Activated CD4-positive, alpha-beta memory T cell treated with anti-CD3 and anti-CD28 coated beads for 36 hours (primary cell): ENCODE measurements around the gene GORAB. TPM values are rescaled to one million over a fixed set of nuclear protein-coding genes. Genes with fewer than 3 reads are reported as not detected.
A peak's percentile ranks its signal among the peaks of the same experiment; 100 is the strongest.

Experiments
- CTCF ChIA-PET: fragments of 350-600 bp; sonication (Branson Sonifier 250); formaldehyde crosslinking; loops from one replicate; lab custom pipeline; 2021; ENCODE audit warnings: antibody characterized with exemption, inconsistent platforms; lab: Charles Lee
- POLR2A ChIA-PET: fragments of 350-600 bp; sonication (Branson Sonifier 250); formaldehyde crosslinking; loops from one replicate; lab custom pipeline; 2021; ENCODE audit warnings: antibody characterized with exemption; lab: Charles Lee
- DNase-seq: peaks from one replicate; pipeline ENCODE4 v3.0.0-alpha.2; 2020
- H3K27ac Mint-ChIP-seq: one replicate; pipeline ENCODE4 v1.8.0; 2021; ENCODE audit warnings: mixed read lengths
- H3K27me3 Mint-ChIP-seq: one replicate; pipeline ENCODE4 v1.8.0; 2021; ENCODE audit warnings: mixed read lengths
- H3K36me3 Mint-ChIP-seq: one replicate; pipeline ENCODE4 v1.8.0; 2021; ENCODE audit warnings: mixed read lengths
- H3K4me1 Mint-ChIP-seq: one replicate; pipeline ENCODE4 v1.8.0; 2021; ENCODE audit warnings: low read depth, mixed read lengths
- H3K4me3 Mint-ChIP-seq: one replicate; pipeline ENCODE4 v1.8.0; 2021; ENCODE audit warnings: mild to moderate bottlenecking, mixed read lengths
- H3K9me3 Mint-ChIP-seq: one replicate; pipeline ENCODE4 v1.8.0; 2021; ENCODE audit warnings: mixed read lengths
- intact Hi-C: fragments of 100-400 bp; cut with micrococcal nuclease; formaldehyde crosslinking; loops from one replicate; pipeline ENCODE4 v1.15.1; 2023
- total RNA-seq, 2 experiments: library from RNA; stranded (reverse); gene quantifications; one replicate each; pipeline ENCODE4 v1.2.3, GENCODE V29; 2021

Gene GORAB
- total RNA-seq, result 1 to 10 TPM; 8.5 to 9.0 TPM

DNA sequence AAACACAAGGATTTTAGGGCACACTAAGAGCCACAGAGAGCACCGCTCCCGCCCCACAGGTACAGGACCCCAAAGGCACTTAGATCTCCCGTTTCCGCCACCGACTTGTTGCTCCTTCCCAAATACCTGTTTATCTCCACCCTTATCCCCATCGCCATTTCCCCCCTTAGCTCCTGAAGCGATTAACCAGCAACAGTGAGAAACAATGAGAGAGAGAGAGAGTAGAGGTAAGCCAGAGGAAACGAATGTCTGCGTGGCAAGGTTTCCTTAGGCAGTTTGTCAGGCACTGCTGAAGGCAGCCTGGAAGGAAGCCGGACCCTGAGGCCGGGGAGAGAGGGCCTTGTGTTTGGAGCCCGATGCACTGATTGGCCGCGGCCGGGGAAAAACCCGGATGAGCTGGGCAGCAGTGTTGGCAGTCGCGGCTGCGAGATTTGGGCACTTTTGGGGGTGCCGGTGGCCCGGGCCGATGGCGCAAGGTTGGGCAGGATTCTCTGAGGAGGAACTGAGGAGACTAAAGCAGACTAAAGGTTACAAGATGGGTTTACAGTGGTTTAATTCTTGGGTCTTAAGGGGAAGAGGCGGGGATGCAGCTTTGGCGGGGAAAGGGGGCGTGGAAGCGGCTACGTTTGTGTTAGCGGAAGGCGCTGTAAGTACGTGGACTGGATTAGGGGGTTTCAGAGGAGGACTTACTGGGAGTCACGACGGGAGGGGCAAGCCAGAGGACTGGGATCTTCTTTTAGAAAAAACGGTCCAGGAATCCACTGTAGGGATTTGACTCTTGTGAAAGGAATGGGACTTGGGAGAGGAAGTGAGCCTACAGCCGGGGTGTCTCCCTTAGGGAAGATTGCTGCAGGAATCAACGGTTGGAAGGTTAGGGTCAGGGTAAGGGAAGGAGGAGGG lies at the start of gene GORAB:
Gene GORAB, plus strand, starts transcription at position 409 of the 900 bp plus-strand sequence. Its CDS starts 58 bp downstream, at position 467.
- intact Hi-C loops, result loop anchor here (1.0 to 10.0 kb wide), 6 partner anchors 135 to 953 kb away; partner anchors contain the start of genes FMO4, KIFAP3, METTL18 and PRRC2C
- CTCF ChIA-PET, result interaction anchor here (0.8 to 1.4 kb wide), 2 partner anchors 19 to 603 kb away, joined by 3 to 4 read pairs; no protein-coding TSS in a partner anchor
- no peak within 1 kb of the TSS for H3K4me3 Mint-ChIP-seq
- H3K4me1 Mint-ChIP-seq, result peaks cover 15% of the 10 kb centered on the region
- no peaks in the 10 kb centered on the region for H3K27me3 Mint-ChIP-seq
- H3K9me3 Mint-ChIP-seq, result no peaks in the 10 kb centered on the region
- DNase-seq, result peak; percentile 93
- POLR2A ChIA-PET, result interaction anchor here (0.6 to 1.2 kb wide), 4 partner anchors 9 to 759 kb away, joined by 3 to 5 read pairs (median 3); partner anchors contain the start of genes KIFAP3 and SCYL3
- H3K27ac Mint-ChIP-seq, result no peak within 1 kb of the TSS
- H3K36me3 Mint-ChIP-seq, result peaks cover 6% of the 10 kb centered on the region

- POLR2A ChIA-PET, result no interaction called here
- no peaks in the 10 kb centered on the region for H3K4me1 Mint-ChIP-seq
- intact Hi-C loops, result no loop called here
- no peak overlapping the region for H3K4me3 Mint-ChIP-seq
- peaks cover 4% of the 10 kb centered on the region for H3K27me3 Mint-ChIP-seq
- no peak overlapping the region for H3K27ac Mint-ChIP-seq
- H3K36me3 Mint-ChIP-seq, result no peaks in the 10 kb centered on the region
- H3K9me3 Mint-ChIP-seq, result no peaks in the 10 kb centered on the region
- no peak for DNase-seq
- CTCF ChIA-PET, result no interaction called here
Observed at GRCh38 chr1:170483051-170483450, 48.9 kb upstream of the GORAB start.

- intact Hi-C loops, result no loop called here
- H3K9me3 Mint-ChIP-seq, result no peaks in the 10 kb centered on the region
- no peaks in the 10 kb centered on the region for H3K4me1 Mint-ChIP-seq
- H3K36me3 Mint-ChIP-seq, result no peaks in the 10 kb centered on the region
- no peak overlapping the region for H3K4me3 Mint-ChIP-seq
- POLR2A ChIA-PET, result no interaction called here
- CTCF ChIA-PET, result no interaction called here
- no peak for DNase-seq
- peaks cover 5% of the 10 kb centered on the region for H3K27me3 Mint-ChIP-seq
- H3K27ac Mint-ChIP-seq, result no peak overlapping the region
Observed at GRCh38 chr1:170487503-170487902, 44.5 kb upstream of the GORAB start.

GRCh38 chr1:170491291-170491690 lies 40.7 kb upstream of the GORAB start:
- no peaks in the 10 kb centered on the region for H3K9me3 Mint-ChIP-seq
- no peak overlapping the region for H3K27ac Mint-ChIP-seq
- intact Hi-C loops, result no loop called here
- H3K36me3 Mint-ChIP-seq, result no peaks in the 10 kb centered on the region
- no peak overlapping the region for H3K4me3 Mint-ChIP-seq
- peaks cover 8% of the 10 kb centered on the region for H3K27me3 Mint-ChIP-seq
- CTCF ChIA-PET, result interaction anchor here (1.1 kb wide), 1 partner anchor 15 kb away, joined by 3 read pairs; no protein-coding TSS in a partner anchor
- peaks cover 7% of the 10 kb centered on the region for H3K4me1 Mint-ChIP-seq
- no peak for DNase-seq
- POLR2A ChIA-PET, result no interaction called here

DNA sequence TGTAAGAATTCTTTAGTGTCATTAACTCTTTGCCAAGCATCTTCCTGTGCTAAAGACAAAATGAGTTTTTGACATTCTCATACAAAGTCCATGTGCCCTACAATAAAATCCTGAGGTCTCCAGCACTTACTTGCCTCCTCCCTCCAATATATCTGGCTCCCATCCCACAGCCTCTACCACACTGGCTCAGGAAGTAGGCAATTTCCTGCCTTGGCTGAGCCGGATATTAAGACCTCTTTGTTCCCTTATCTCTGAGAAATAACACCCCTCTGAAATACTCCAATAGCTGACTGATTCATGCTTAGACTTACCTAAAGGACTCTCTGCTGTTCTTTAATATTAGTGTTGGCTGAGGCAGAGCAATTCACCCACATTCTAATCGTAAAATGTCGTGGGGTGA lies 37.6 kb upstream of the GORAB start:
- intact Hi-C loops, result no loop called here
- no peaks in the 10 kb centered on the region for H3K9me3 Mint-ChIP-seq
- CTCF ChIA-PET, result no interaction called here
- H3K4me3 Mint-ChIP-seq, result no peak overlapping the region
- H3K27me3 Mint-ChIP-seq, result peaks cover 12% of the 10 kb centered on the region
- no peak for DNase-seq
- H3K27ac Mint-ChIP-seq, result no peak overlapping the region
- POLR2A ChIA-PET, result no interaction called here
- H3K4me1 Mint-ChIP-seq, result peaks cover 7% of the 10 kb centered on the region
- H3K36me3 Mint-ChIP-seq, result no peaks in the 10 kb centered on the region

GRCh38 chr1:170495006-170495405 lies 37.0 kb upstream of the GORAB start:
- H3K9me3 Mint-ChIP-seq, result no peaks in the 10 kb centered on the region
- intact Hi-C loops, result no loop called here
- H3K27ac Mint-ChIP-seq, result no peak overlapping the region
- ChIA-PET CTCF (no interaction called here), POLR2A (no interaction called here)
- no peak for DNase-seq
- no peak overlapping the region for H3K4me3 Mint-ChIP-seq
- no peaks in the 10 kb centered on the region for H3K36me3 Mint-ChIP-seq
- peaks cover 9% of the 10 kb centered on the region for H3K27me3 Mint-ChIP-seq
- H3K4me1 Mint-ChIP-seq, result peaks cover 7% of the 10 kb centered on the region

DNA sequence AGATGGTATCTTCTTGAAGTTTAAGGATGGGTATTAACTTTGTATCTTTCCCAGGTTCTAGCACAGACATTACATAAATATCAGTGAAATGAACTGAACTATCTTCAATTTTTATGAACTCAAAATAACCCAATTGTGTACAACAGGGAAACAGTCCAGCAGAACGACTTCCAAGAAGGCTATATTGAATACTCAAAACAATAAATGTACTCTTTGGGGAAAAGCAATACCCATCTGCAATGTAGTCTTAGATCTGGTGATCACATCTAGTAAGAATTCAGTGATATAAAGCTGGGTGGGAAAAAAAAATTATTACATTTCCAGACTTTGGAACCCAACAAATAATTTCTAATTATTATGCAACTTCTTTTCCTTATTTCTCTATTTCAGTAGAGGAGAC lies 33.1 kb upstream of the GORAB start:
- ChIA-PET CTCF (no interaction called here), POLR2A (no interaction called here)
- Mint-ChIP-seq H3K27me3 (peaks cover 17% of the 10 kb centered on the region), H3K4me1 (peaks cover 7% of the 10 kb centered on the region), H3K27ac (no peak overlapping the region), H3K9me3 (no peaks in the 10 kb centered on the region), H3K36me3 (no peaks in the 10 kb centered on the region), H3K4me3 (no peak overlapping the region)
- intact Hi-C loops, result no loop called here
- DNase-seq, result no peak

DNA sequence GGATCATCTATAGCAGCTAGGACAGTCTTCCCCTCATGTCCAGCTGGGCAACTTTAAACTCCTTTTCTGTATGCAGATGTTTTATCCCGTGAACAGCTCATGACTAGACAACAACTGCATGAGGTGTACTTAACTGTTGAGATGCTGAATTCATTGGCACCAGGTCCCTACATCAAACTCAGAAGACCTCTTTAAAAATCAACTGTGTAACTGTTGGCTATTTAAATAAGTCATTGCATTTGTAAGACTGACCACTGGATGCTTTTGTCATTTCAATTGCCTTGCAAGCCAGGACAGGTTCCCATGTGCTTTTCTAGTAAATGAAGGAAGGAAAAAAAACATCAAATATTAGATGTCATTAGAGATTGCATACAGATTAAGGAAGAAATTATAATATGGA lies 28.3 kb upstream of the GORAB start:
- peaks cover 26% of the 10 kb centered on the region for H3K27me3 Mint-ChIP-seq
- H3K36me3 Mint-ChIP-seq, result no peaks in the 10 kb centered on the region
- no peaks in the 10 kb centered on the region for H3K4me1 Mint-ChIP-seq
- no peak overlapping the region for H3K4me3 Mint-ChIP-seq
- CTCF ChIA-PET, result no interaction called here
- intact Hi-C loops, result no loop called here
- POLR2A ChIA-PET, result no interaction called here
- no peaks in the 10 kb centered on the region for H3K9me3 Mint-ChIP-seq
- no peak for DNase-seq
- no peak overlapping the region for H3K27ac Mint-ChIP-seq

DNA sequence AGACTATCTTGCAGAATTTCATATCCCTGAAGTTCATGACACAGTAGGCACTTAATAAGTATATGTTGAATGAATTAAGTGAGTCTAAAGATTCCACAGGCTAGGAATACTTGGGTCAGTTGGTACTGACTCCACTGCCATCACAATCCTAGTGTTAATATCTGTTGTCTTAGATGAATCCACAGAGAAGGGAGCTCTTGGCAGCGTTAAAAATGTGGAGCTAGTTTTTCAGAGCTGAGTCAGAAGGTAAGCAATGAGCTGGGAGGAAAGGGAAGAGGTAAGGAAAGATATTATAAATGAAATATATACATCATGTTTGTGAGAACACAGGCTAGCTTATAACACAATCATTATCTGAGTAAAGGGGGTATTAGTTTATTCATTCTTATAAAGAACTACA lies 21.8 kb upstream of the GORAB start:
- H3K27ac Mint-ChIP-seq, result no peak overlapping the region
- H3K4me3 Mint-ChIP-seq, result no peak overlapping the region
- H3K9me3 Mint-ChIP-seq, result no peaks in the 10 kb centered on the region
- CTCF ChIA-PET, result no interaction called here
- peaks cover 25% of the 10 kb centered on the region for H3K27me3 Mint-ChIP-seq
- POLR2A ChIA-PET, result no interaction called here
- no peaks in the 10 kb centered on the region for H3K4me1 Mint-ChIP-seq
- intact Hi-C loops, result no loop called here
- no peaks in the 10 kb centered on the region for H3K36me3 Mint-ChIP-seq
- no peak for DNase-seq

GRCh38 chr1:170511038-170511437 lies 20.9 kb upstream of the GORAB start:
- Mint-ChIP-seq H3K4me3 (no peak overlapping the region), H3K27me3 (peaks cover 20% of the 10 kb centered on the region), H3K9me3 (no peaks in the 10 kb centered on the region), H3K27ac (no peak overlapping the region), H3K4me1 (no peaks in the 10 kb centered on the region), H3K36me3 (no peaks in the 10 kb centered on the region)
- intact Hi-C loops, result no loop called here
- no peak for DNase-seq
- CTCF ChIA-PET, result no interaction called here
- POLR2A ChIA-PET, result no interaction called here

DNA sequence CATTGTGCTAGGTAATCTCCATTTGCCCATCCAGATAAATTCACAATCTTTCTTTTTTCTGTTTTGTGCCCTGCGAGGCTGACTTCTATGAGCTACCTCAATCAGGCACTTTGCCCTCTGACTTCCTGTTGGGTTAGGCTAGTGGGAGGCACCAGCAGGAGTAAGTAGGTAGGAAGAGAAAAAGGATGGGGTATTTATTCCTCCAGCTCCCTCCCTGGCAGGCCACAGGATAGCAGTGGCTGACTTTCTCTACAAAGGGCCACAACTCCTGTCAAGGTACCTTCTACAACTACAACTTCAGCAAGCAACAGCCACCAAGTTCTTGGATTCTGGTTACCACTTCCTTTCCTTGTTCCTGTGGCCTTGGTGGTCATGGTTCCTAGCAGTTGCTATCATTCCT lies 18.8 kb upstream of the GORAB start:
- DNase-seq, result no peak
- Mint-ChIP-seq H3K36me3 (no peaks in the 10 kb centered on the region), H3K27ac (no peak overlapping the region), H3K9me3 (no peaks in the 10 kb centered on the region), H3K27me3 (peaks cover 17% of the 10 kb centered on the region), H3K4me1 (no peaks in the 10 kb centered on the region), H3K4me3 (no peak overlapping the region)
- intact Hi-C loops, result no loop called here
- POLR2A ChIA-PET, result no interaction called here
- CTCF ChIA-PET, result no interaction called here

DNA sequence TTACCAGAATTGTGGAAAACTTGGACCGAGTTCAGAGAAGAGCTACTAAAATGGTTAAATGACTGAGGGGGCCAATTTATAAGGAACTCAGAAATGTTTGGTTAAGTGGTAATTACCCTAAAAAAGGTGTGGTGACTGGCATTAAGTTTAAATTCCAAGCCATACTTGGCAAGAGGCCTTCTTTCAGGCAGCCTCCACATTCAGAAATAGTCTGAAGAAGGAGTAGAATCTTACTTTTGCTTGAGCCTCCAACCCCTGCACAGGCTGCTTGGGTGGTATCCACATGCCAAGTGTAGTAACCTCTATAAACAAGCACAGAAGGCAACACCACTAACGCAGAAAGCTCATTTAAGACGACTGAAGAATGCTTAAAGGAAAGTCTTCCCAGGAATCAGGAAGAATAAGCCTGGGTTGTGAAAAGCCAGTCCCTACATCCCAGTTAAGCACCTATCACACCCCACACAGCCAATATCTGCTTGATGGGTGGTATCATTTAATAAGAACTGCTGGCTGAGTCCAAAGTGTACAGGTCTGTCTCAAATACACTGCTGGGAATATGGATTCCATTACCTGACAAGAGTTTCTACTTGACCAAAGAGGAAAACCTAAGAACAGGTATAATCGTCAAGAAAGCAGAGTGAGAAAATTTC lies 13.7 kb upstream of the GORAB start:
- ChIA-PET CTCF (no interaction called here), POLR2A (no interaction called here)
- H3K27ac Mint-ChIP-seq, result no peak overlapping the region
- H3K4me1 Mint-ChIP-seq, result no peaks in the 10 kb centered on the region
- peaks cover 24% of the 10 kb centered on the region for H3K27me3 Mint-ChIP-seq
- H3K4me3 Mint-ChIP-seq, result no peak overlapping the region
- H3K36me3 Mint-ChIP-seq, result no peaks in the 10 kb centered on the region
- no peaks in the 10 kb centered on the region for H3K9me3 Mint-ChIP-seq
- no peak for DNase-seq
- intact Hi-C loops, result no loop called here
